Cortex of kidney (tissue), 1 donor: ENCODE results near the gene ZBTB40.

Experiments used
- DNase-seq: peaks from one replicate; lab custom pipeline; 2025; lab: John Stamatoyannopoulos, UW

Gene ZBTB40

DNA sequence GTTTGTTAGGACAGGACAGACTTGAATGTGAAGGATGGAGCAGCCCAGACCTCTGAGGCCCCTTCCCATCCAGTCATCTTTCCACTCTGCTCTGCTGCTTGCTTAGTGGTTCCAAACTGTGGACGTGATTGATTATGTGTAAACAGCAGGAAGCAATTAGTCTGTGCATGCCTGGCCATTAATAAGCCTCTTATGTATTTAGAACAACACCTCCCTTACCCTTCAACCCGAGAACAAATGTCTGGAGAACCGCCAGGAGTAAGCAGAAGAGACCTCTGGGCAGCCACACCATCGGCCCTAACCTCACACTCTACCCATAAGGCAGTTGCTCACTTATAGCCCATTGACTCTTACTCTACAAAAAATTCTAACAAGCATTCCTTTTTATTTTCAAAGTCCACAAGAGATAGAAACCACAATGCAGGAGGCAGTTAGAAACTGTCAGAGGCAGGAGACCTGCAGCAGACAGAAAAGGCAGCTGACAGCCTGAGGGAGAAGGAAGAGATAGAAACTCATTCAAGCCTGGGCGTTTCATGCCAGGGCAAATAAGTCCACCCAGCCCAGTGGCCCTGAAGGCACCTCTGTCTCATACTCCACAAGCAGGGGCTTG lies 105.8 kb downstream of the ZBTB40 start:
- DNase-seq = no peak

DNA sequence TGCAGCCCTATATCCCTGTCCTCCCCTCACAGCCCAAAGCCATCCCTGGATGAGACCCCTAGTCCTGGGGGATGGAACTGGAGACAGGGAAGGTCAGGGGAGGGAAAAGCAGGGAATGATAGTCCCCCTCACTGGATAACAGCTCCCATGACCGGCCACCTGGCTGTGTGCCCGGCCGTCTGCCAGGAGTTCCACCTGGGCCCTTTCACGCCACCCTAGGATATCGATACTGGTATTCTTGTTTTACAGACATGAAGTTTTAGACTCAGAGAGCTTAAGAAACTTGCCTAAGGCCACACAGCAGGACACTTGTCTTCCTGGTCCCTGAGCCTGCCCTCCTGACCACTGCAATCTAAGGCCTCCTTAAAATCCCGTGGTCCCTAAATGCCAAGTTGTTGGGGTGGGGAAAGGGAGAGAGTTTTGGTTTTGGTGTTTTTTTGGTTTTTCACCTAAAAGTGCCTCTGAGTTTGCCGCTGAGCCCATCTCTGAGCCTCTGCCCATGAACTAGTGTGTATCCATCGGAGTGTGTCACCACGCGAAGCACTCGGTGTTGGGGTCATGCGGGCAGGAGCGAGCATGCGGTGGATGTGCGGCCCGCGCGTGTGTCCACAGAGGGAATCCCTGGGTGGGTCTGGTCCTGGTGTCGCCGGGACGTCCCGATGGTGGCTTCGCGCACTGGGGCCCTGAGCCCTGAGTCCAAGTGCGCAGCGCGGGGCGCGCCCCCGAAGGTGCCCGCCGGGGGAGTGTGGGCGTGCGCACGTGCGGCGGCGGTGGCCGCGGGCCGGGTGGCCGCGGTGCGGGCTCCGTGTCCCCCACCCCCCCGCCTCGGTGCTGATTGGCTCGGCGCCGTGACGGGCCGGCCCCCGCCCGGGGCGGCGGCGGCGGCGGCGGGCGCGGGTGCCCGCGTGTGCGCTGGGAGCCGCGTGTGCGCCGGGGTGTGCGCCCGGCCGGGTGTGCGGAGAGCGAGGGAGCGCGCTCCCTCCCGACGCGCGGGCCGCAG lies 111.2 kb downstream of the ZBTB40 start, which contains the start of gene EPHA8:
EPHA8 (plus strand) TSS at position 906 of the 1,000 bp plus-strand sequence. CDS start 147 bp downstream, outside the sequence.
- no peak for DNase-seq

DNA sequence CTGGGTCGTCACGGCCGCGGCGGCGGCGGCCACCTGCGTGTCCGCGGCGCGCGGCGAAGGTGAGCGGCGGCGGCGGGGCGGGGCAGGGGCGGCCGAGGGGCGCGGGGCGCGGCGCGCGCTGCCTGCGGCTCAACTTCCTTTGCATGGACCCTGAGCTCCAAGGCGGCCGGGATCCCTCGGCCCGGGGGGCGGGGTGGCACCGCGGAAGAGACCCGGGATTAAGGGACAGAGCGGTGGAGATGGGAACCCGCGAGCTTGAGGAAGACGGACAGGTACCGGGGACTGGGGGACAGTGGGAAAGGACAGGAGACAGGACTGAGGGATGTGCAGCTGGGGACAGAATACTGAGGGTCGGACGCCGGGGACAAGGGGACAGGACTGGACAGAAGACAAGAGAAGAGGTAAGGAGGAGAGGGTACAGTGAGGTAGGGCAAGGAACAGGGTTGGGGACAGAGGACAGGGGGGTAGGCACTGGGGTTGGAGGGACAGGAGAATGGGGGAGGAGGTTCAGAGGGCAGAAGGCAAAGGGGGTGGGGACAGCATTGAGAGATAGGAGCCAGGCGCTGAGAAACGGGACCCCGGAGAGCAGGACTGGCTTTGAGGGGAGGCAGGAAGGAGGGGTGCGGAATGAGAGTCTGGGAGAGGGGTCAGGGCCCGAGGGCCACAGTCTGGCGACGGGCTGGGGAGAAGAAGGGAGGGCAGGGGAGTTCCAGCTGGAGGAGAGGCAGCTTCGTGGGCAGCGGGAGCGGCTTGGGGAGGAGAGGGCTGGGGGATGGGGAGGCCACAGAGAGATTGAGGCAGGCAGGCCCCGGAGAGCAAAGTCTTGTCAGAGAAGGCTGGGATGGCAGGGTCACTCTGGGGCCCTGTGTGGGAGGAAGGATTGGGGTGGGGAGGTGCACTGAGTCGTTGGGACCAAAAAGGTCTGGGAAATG lies 112.3 kb downstream of the ZBTB40 start:
- DNase-seq = no peak

DNA sequence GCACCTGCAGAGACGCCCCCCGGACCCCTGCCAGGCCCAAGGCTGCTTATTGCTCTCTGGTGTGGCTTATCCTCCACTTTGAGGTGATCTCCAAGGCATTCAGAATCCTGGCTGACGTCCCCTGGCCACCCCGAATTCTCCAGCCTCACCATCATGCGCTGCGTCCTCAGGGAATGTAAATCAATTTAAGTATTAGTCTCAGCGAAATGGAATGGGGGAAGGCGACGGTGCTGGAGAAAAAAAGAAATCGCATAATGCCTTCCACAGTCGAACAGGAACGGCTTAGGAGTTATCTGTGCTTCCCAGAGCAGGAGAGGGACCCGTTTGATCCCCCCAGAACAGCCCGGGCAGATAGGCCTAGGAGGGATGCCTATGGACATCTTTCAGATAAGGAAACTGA lies 114.5 kb downstream of the ZBTB40 start:
- no peak for DNase-seq

DNA sequence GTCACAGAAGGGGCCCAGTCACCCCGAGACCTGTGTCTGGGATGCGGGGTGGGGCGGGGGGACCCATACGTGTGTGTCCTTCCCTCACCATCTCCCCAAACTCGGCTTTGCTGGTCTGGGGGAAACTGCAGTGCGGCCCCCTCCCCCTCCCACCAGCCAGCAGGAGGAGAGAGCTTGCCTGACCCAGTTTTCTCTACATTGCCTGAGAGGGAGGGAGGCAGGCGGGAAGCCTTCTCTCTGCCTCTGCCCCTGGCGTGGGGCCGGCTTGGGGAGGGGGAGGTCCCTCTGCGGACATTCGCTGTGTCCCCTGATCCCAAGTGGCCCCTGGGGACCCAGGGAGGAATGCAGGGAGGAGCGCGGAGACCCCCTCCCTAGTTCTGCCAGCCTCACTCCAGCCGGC lies 115.5 kb downstream of the ZBTB40 start:
- no peak for DNase-seq

DNA sequence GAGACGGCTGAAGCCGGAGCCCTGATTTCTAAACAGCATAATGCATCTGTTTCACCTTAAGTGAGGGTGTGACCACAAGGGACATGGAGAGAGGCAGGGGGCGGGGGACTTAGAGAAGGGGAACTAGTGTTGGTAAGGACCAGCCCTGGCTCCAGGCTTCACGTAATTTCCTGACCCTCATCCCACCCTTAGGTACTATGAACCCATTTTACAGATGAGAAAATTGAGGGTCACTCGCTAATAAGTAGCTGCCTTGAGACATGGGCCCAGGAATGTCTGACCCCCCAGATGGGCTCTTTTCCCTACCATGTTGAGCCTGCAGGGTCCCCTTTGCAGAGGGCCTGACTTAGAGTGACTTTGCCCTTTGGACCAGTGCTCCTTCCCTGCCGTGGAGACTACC lies 116.3 kb downstream of the ZBTB40 start:
- DNase-seq = no peak

DNA sequence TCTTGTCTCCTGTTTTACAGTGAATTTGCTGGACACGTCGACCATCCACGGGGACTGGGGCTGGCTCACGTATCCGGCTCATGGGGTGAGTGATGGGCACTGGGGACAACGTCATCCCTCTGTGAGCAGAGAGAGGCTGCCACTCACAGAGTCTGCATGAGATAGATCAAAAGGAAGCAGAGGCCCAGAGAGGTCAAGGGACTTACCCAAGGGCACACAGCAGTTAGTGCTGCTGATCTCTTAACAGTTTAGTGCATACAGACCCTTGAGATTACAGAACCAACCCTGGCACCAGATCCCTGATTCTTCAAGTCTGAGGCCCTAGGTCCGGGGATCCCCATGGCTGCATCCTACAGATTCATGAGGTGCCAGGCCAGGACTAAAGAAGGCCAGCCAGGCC lies 117.6 kb downstream of the ZBTB40 start:
- DNase-seq = no peak

DNA sequence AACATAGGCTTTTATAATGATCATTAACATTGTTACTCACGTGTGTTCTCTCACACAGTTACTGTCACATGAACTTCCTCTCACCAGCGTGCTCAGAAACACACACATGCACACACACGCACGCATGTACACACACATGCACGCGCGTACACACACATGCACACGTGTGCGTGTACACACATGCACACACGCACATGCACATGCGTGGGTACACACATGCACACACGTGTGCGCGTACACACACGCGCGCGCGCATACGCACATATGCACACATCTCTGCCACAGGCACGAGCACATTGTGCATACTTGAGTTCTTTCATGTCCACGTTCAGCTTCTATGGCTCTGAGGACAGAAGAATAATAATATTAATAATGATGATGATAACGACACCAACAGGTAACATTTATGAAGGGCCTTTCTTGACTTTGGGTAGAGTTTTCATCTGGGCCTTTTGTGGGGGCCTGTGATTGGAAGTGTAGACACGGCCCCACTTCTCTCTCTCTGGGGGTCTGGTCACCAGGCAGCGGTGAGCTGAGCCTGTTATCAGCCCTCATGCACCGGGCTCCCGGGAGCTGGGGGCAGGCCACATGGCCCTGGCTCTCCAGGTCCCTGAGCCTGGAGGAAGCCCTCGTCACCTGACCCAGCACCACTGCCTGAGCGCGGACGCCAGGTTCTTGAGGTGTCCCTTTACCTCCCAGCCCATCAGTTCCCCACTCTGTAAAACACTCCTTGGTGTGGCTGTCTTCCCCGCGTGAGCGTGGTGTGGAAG lies 118.7 kb downstream of the ZBTB40 start:
- no peak for DNase-seq

DNA sequence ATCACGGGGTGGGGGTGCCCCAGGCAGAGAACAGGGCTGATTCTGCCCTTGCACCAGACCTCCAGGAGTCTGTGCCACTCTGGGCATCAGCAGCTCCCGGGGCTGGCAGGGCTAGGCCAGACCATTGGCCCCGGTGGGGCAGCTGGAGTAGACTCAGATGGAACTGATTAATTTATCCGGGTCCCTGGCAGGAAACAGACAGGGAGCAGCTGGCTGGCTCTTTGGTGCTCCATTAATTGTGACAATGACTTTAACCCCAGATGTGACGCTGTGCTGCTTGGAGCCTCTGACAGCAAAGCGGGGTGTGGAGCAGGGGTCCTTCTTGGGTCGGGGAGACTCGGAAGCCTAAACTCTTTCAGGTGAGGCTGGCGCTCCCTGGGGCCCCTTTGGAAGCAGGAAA lies 121.2 kb downstream of the ZBTB40 start:
- DNase-seq = no peak

DNA sequence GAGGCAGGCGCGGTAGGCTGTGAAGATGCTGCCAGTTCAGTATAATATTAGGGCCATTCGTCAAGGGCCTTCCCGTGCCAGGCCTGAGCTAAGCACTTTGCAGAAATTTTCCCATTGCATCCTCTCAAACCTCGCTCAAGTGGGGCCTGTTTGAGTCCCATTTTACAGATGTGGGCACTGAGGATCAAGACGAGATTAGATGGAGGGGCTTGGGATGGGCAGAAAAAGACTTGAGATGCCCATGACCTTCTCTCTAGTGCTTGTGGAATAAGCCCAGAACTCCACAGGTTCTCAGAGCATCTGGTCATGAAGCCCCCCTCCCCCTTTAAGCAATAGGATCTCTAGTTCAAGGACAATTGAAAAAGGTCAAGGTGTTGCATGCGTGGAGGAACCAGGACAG lies 121.6 kb downstream of the ZBTB40 start:
- no peak for DNase-seq

DNA sequence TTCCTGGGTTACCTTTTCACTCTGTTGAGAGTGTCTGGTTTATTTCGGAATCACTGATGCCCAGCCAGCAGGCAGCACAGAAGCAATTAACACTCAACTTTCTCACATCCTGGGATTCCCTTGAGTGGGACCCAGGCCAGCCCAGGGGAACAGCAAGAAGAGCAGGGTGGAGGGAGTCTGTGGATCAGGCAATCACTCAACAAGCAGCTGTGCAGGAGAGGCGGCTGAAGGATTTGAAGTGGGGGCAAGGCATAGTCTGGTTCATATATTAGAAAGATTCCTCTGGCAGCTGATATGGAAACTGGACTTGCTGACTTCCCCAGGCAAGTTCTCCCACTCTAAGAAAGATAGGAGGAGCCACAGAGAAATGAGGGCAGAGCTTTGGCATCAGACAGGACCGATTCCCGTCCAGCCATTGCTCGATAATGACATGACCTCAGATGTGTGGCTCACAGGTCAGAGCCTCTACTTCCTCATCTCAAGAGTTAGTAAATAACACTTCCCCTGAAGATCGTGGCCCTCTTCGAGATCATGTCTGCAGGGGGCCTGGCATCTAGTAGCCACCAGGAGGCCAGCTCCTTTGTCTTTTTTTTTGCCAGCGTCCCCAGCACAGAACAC lies 124.0 kb downstream of the ZBTB40 start:
- no peak for DNase-seq

DNA sequence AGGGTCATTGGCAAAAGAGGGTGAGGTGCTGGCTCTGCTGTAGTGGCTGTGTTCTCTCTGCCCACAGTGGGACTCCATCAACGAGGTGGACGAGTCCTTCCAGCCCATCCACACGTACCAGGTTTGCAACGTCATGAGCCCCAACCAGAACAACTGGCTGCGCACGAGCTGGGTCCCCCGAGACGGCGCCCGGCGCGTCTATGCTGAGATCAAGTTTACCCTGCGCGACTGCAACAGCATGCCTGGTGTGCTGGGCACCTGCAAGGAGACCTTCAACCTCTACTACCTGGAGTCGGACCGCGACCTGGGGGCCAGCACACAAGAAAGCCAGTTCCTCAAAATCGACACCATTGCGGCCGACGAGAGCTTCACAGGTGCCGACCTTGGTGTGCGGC lies 124.5 kb downstream of the ZBTB40 start:
- no peak for DNase-seq

DNA sequence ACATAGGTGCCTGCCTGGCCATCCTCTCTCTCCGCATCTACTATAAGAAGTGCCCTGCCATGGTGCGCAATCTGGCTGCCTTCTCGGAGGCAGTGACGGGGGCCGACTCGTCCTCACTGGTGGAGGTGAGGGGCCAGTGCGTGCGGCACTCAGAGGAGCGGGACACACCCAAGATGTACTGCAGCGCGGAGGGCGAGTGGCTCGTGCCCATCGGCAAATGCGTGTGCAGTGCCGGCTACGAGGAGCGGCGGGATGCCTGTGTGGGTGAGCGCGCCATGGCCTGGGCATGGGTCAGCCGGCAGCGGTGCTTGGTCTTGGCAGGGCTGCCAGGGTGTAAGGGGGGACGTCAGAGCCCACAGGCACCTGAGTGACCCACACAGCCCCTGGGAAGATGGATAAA lies 125.0 kb downstream of the ZBTB40 start:
- DNase-seq = no peak

DNA sequence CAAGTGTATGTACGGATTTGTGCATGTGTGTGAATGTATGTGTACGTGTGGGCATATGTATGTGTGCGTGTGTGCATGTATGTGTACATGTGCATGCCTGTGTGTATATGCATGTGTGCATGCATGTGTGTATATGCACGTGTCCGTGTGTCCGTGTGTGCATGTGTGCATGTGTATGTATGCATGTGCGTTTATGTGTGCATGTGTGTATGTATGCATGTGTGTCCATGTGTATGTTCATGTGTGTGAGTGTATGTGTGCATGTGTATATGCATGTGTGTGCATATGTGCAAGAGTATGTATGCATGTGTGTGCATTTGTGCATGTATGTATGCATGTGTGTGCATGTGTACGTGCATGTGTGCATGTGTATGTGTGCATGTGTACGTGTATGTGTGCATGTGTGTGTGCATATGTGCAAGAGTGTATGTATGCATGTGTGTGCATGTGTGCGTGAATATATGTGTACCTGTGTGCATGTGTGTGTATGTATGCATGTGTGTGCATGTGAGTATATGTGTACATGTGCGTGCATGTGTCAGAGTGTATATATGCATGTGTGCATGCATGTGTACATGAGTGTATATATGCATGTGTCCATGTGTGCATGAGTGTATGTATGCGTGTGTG lies 127.2 kb downstream of the ZBTB40 start:
- no peak for DNase-seq

DNA sequence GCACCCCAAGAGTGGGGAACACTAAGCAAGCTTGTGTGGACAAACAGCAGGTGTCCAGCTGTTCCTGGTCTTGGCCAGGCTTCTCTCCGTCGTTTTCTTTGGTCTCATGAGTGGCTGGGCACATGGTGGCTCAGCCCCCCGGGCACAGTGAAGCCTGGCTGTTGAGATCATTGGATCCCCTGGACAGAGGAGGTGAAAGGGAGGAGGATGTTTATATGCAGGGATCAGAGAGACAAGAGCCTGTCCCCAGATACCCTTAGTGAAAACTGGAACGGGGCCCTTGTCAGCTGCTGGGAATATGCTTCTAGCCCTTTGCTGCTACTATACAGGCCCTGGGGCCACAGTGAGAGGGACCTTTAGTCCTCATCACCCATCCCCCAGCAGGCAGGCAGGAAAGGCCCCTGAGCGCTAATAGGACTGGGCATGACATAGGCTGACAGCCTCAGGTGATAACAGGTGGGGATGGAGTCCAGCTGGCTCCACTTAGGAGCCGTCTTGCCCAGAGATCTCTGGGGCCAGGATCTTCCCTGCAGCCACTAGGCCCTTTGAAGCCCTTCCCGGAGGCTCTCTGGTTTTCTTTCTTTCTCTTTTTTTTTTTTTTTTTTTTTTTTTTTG lies 128.0 kb downstream of the ZBTB40 start:
- DNase-seq = no peak
